Subcutaneous abdominal adipose tissue (tissue), 5 donors: ENCODE data around the gene STRIP2.
"Not testable (repeated sequence)": the region's sequence is repeated elsewhere in the genome, so short reads cannot be mapped to it uniquely, and the experiment has no call there.

Experiments used
- H3K27ac ChIP-seq: one replicate; pipeline ENCODE4 v1.7.0; 2013; ENCODE audit warnings: low read depth, mild to moderate bottlenecking, inconsistent platforms, low read length, moderate library complexity
- H3K27me3 ChIP-seq, 5 donors: one replicate each; pipeline ENCODE4 v1.7.0; 2013; ENCODE audit warnings: low read length in 5 of 5, inconsistent platforms in 1 of 5; ENCODE audit not compliant: control insufficient read depth in 5 of 5, insufficient read depth in 4 of 5
- H3K36me3 ChIP-seq, 5 donors: one replicate each; pipeline ENCODE4 v1.7.0; 2013; ENCODE audit warnings: low read length in 5 of 5; ENCODE audit not compliant: control insufficient read depth in 5 of 5, insufficient read depth in 5 of 5
- H3K4me1 ChIP-seq, 5 donors: one replicate each; pipeline ENCODE4 v1.7.0; 2013; ENCODE audit warnings: low read length in 5 of 5, mild to moderate bottlenecking in 3 of 5, moderate library complexity in 1 of 5; ENCODE audit not compliant: control insufficient read depth in 5 of 5, insufficient read depth in 5 of 5
- H3K4me3 ChIP-seq, 5 donors: one replicate each; pipeline ENCODE4 v1.7.0; 2013; ENCODE audit warnings: low read length in 5 of 5, low read depth in 1 of 5
- H3K9ac ChIP-seq, 5 donors: one replicate each; pipeline ENCODE4 v1.7.0; 2013; ENCODE audit warnings: low read length in 5 of 5, mild to moderate bottlenecking in 4 of 5, moderate library complexity in 3 of 5
- H3K9me3 ChIP-seq, 5 donors: one replicate each; pipeline ENCODE4 v1.7.0; 2013; ENCODE audit warnings: low read length in 5 of 5; ENCODE audit not compliant: control insufficient read depth in 5 of 5
- donor health status: healthy.
- donor health status: healthy.
- donor health status: healthy.
- donor health status: healthy.
- donor health status: healthy.

The STRIP2 gene

DNA sequence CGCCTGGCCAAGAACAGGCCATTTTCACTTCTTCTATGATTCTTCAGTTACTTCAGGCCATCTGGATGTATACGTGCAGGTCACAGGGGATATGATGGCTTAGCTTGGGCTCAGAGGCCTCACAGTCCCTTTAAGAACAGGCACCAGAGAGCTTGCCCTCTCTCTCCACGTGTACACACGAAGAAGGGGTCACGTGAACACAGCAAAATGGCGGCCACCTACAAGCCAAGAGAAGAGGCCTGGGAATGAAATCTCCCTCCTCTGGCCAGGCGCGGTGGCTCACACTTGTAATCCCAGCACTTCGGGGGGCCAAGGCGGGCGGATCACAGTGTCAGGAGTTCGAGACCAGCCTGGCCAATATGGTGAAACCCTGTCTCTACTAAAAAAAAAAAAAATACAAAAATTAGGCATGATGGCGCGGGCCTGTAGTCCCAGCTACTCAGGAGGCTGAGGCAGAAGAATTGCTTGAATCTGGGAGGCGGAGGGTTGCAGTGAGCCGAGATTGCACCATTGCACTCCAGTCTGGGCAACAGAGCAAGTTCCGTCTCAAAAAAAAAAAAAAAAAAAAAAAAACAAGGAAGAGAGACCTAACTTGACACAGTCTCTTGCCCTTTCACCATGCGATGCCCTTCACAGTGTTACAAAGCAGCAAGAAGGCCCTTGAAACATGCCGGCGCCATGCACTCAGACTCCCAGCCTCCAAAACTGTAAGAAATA lies 100.5 kb downstream of the STRIP2 start:
- not testable (repeated sequence) for H3K27ac ChIP-seq, H3K4me1 ChIP-seq

DNA sequence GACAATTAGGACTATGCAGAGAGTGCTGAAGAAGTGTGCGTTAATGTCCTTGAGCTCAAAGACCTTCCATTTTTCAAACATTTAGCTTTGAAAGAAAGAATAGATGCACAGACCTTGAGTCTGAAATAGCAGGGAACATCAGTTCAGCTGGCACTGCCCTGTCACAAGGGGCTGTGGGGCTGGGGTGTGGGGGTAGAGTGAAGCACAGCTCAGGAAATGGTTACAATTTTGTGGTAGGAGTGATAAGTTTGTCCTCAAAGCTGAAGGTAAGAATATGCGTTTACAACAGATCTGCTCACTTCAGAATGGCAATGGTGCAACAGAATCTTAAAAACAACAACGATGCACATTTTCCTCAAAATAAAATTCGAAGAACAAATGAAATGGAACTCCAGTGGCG lies 101.7 kb downstream of the STRIP2 start:
- Histone ChIP-seq H3K9ac (no peak overlapping the region), H3K9me3 (no peaks in the 10 kb centered on the region), H3K4me3 (no peak overlapping the region), H3K4me1 (no peaks in the 10 kb centered on the region), H3K36me3 (no peaks in the 10 kb centered on the region), H3K27me3 (peaks cover 0 to 3% (median 0%) of the 10 kb centered on the region in 5 donors), H3K27ac (no peak overlapping the region)

More for the DNA sequence above, 100.5 kb downstream of the STRIP2 start:
- H3K36me3 ChIP-seq, H3K9me3 ChIP-seq, H3K27me3 ChIP-seq, H3K9ac ChIP-seq, H3K4me3 ChIP-seq: not testable (repeated sequence)

DNA sequence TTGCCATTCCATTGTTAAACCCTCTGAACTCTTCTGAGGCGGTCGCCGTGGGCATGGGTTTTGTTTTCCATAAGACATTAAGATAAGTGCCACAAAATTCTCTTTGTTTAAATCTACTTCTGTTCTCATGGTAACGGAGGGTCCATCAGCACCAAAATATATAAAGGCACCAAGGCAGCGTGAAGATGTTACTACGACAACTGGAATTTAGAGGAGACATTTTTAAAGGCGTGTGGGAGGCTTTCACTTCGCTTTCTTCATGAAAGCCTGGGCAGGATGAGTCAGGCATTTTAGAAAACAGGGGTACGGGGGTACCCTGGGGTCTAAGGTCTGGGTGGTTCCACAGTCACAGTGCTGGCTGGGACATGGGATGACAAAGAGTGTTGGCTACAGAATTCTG lies 102.1 kb downstream of the STRIP2 start:
- H3K9ac ChIP-seq, result no peak overlapping the region
- no peaks in the 10 kb centered on the region for H3K9me3 ChIP-seq
- H3K36me3 ChIP-seq, result no peaks in the 10 kb centered on the region
- no peaks in the 10 kb centered on the region for H3K4me1 ChIP-seq
- no peak overlapping the region for H3K4me3 ChIP-seq
- no peak overlapping the region for H3K27ac ChIP-seq
- H3K27me3 ChIP-seq, result peaks cover 0 to 3% (median 0%) of the 10 kb centered on the region in 5 donors
